Endothelial cell of umbilical vein (primary cell): ENCODE results near the gene RIMBP2. TPM values are rescaled to one million over a fixed set of nuclear protein-coding genes. Genes with fewer than 3 reads are reported as not detected.

Experiments
- BruUV-seq: library from RNA; stranded (reverse); fragments of 400-500 nt; replicated peaks from 2 replicates; lab custom pipeline; 2021; lab: Mats Ljungman, UMichigan
- CTCF ChIA-PET: fragments of 300-600, 350-600 bp; sonication (Branson Sonifier 250); formaldehyde crosslinking; loops from one replicate; lab custom pipeline; 2021; ENCODE audit warnings: antibody characterized with exemption, inconsistent platforms; lab: Charles Lee
- POLR2A ChIA-PET: fragments of 300-600, 350-600 bp; sonication (Branson Sonifier 250); formaldehyde crosslinking; loops from one replicate; lab custom pipeline; 2021; ENCODE audit warnings: antibody characterized with exemption, inconsistent platforms; lab: Charles Lee
- DNase-seq: peaks from one replicate; pipeline ENCODE4 v3.0.0-alpha.2; 2011; ENCODE audit warnings: low read depth, low spot score
- FAIRE-seq: peaks from 2 replicates; lab custom pipeline; 2011; peaks lifted over from hg19 to GRCh38; lab: Jason Lieb, UNC
- H2AFZ ChIP-seq: 2 replicates; pipeline ENCODE4 v1.6.0; 2012; ENCODE audit warnings: low read depth, low read length, control low read depth, inconsistent platforms
- H3K27ac ChIP-seq: 2 replicates; pipeline ENCODE4 v1.5.1; 2011; ENCODE audit warnings: low read depth, mild to moderate bottlenecking, control low read depth, low read length, moderate library complexity; ENCODE audit not compliant: insufficient read depth
- H3K27me3 ChIP-seq, 2 experiments: 2 replicates each; pipeline versions ENCODE4 v1.6.0 to v1.6.1; 2011; ENCODE audit warnings: low read length in 2 of 2, mixed read lengths in 1 of 2; ENCODE audit not compliant: control insufficient read depth in 2 of 2, insufficient read depth in 2 of 2
- H3K36me3 ChIP-seq, 2 experiments: 2 replicates in 1 of 2; 3 replicates in 1 of 2; pipeline ENCODE4 v1.5.1; 2011; ENCODE audit warnings: low read length in 2 of 2, mild to moderate bottlenecking in 1 of 2, moderate library complexity in 1 of 2; ENCODE audit not compliant: control insufficient read depth in 2 of 2, insufficient read depth in 2 of 2; ENCODE audit errors: extremely low read depth in 1 of 2
- H3K4me1 ChIP-seq: 3 replicates; pipeline ENCODE4 v1.5.1; 2011; ENCODE audit warnings: mild to moderate bottlenecking, low read length; ENCODE audit not compliant: control insufficient read depth, insufficient read depth; ENCODE audit errors: extremely low read depth
- H3K4me2 ChIP-seq: 2 replicates; pipeline ENCODE4 v1.6.1; 2011; ENCODE audit warnings: low read length, control low read depth, mixed read lengths; ENCODE audit not compliant: insufficient read depth
- H3K4me3 ChIP-seq, 3 experiments: fragments of 200-600 bp in 1 of 3; sonication (generic), shearing (Covaris generic) in 1 of 3; replicated peaks in 1 of 3; 2 replicates each; pipeline ENCODE4 v1.5.1; 2011 to 2016; ENCODE audit warnings: control low read depth in 3 of 3, low read length in 3 of 3, mild to moderate bottlenecking in 2 of 3, inconsistent platforms in 1 of 3, low read depth in 1 of 3, moderate library complexity in 1 of 3; ENCODE audit not compliant: insufficient read depth in 1 of 3
- H3K79me2 ChIP-seq: 2 replicates; pipeline ENCODE4 v1.6.0; 2012; ENCODE audit warnings: low read length, inconsistent platforms; ENCODE audit not compliant: control insufficient read depth, insufficient read depth
- H3K9ac ChIP-seq: replicated peaks from 2 replicates; pipeline ENCODE3; 2011; ENCODE audit warnings: low read length, control low read depth; ENCODE audit not compliant: insufficient read depth; ENCODE audit errors: extremely low read depth
- H3K9me1 ChIP-seq: replicated peaks from 3 replicates; pipeline ENCODE4 v1.6.0; 2011; ENCODE audit warnings: mild to moderate bottlenecking, low read length; ENCODE audit not compliant: control insufficient read depth, insufficient read depth; ENCODE audit errors: extremely low read depth
- H3K9me3 ChIP-seq: replicated peaks from 2 replicates; pipeline ENCODE4 v1.5.1; 2012; ENCODE audit warnings: low read length, inconsistent platforms; ENCODE audit not compliant: control insufficient read depth, insufficient read depth
- H4K20me1 ChIP-seq: replicated peaks from 2 replicates; pipeline ENCODE3; 2011; ENCODE audit warnings: mild to moderate bottlenecking, low read length; ENCODE audit not compliant: control insufficient read depth, insufficient read depth; ENCODE audit errors: extremely low read depth
- CTCF ChIP-seq, 2 donors: IDR thresholded peaks; 1 replicate in 1 of 2; 2 replicates in 1 of 2; pipeline ENCODE4 v1.5.1; 2011; ENCODE audit warnings: low read length in 2 of 2, mild to moderate bottlenecking in 2 of 2, moderate library complexity in 2 of 2, control low read depth in 1 of 2, inconsistent platforms in 1 of 2, low read depth in 1 of 2; ENCODE audit not compliant: insufficient read depth in 1 of 2; ENCODE audit errors: extremely low read depth in 1 of 2
- EZH2 ChIP-seq: IDR thresholded peaks from 2 replicates; pipeline ENCODE4 v1.6.1; 2012; ENCODE audit warnings: borderline replicate concordance, low read depth, mild to moderate bottlenecking, moderate library complexity, low read length, inconsistent platforms; ENCODE audit not compliant: severe bottlenecking
- FOS ChIP-seq: IDR thresholded peaks from 2 replicates; pipeline ENCODE4 v1.6.1; 2011; ENCODE audit warnings: mild to moderate bottlenecking, low read length, moderate library complexity, borderline replicate concordance; ENCODE audit not compliant: insufficient read depth
- JUN ChIP-seq: IDR thresholded peaks from 2 replicates; pipeline ENCODE4 v1.6.1; 2011; ENCODE audit warnings: borderline replicate concordance, low read depth; ENCODE audit not compliant: insufficient read length, insufficient read depth
- MAX ChIP-seq: IDR thresholded peaks from 2 replicates; pipeline ENCODE4 v1.6.1; 2011; ENCODE audit not compliant: insufficient read depth, insufficient read length
- POLR2A ChIP-seq: IDR thresholded peaks from 2 replicates; pipeline ENCODE4 v1.6.1; 2012; ENCODE audit warnings: low read depth, mild to moderate bottlenecking, control low read depth, low read length
- POLR2AphosphoS5 ChIP-seq: IDR thresholded peaks from 2 replicates; pipeline ENCODE4 v1.6.1; 2012; ENCODE audit warnings: low read depth, mild to moderate bottlenecking, control low read depth, low read length, moderate library complexity; ENCODE audit not compliant: insufficient read depth
- dilution Hi-C: fragments of 300-500 bp; cut with MboI; formaldehyde crosslinking; loops from one replicate; pipeline ENCODE4 v1.15.0; 2019; ENCODE audit warnings: low sequenced_read_pairs; ENCODE audit not compliant: extremely low pct_ligation_motif_present
- intact Hi-C: fragments of 100-400 bp; cut with micrococcal nuclease; formaldehyde crosslinking; loops from one replicate; pipeline ENCODE4 v1.10.0; 2022
- polyA plus RNA-seq, 4 experiments: library from polyadenylated mRNA; depleted of rRNA in 3 of 4; stranded (reverse) in 3 of 4; unstranded in 1 of 4; fragments of >200 nt; gene quantifications; 2 replicates each; pipeline versions ENCODE4 v1.2.1 to v1.2.3, GENCODE V29; 2011 to 2012; ENCODE audit warnings: missing spikeins in 1 of 4
- total RNA-seq: library from RNA; stranded (reverse); gene quantifications from 2 replicates; pipeline ENCODE4 v1.2.3, GENCODE V29; 2021

RIMBP2 gene
- total and polyA plus RNA-seq, 2 donors (not counting 3 experiments of a cell fraction or from before 2014, with no cell fraction given) = 0.04 TPM; not detected in 1

GRCh38 chr12:130568041-130568440 is 148.1 kb downstream of the RIMBP2 start:
- no peak for DNase-seq
- ChIA-PET POLR2A (no interaction called here), CTCF (no interaction called here)
- Histone ChIP-seq H2AFZ (no peak overlapping the region), H3K36me3 (no peaks in the 10 kb centered on the region), H3K27me3 (no peaks in the 10 kb centered on the region), H3K27ac (no peak overlapping the region), H3K4me3 (no peak overlapping the region), H3K9ac (no peak overlapping the region), H3K4me2 (no peak overlapping the region), H3K4me1 (no peaks in the 10 kb centered on the region), H3K79me2 (no peaks in the 10 kb centered on the region), H3K9me1 (no peaks in the 10 kb centered on the region), H3K9me3 (peaks cover 7% of the 10 kb centered on the region), H4K20me1 (no peaks in the 10 kb centered on the region)
- no peak for FAIRE-seq
- dilution Hi-C loops (no loop called here), intact Hi-C loops (no loop called here)
- no TSS peak for BruUV-seq
- TF ChIP-seq MAX (no peak), FOS (no peak), JUN (no peak)

GRCh38 chr12:130566446-130567155 is 149.5 kb downstream of the RIMBP2 start:
- Histone ChIP-seq H3K4me1 (no peaks in the 10 kb centered on the region), H3K27me3 (no peaks in the 10 kb centered on the region), H3K9me1 (no peaks in the 10 kb centered on the region), H3K36me3 (no peaks in the 10 kb centered on the region), H4K20me1 (no peaks in the 10 kb centered on the region), H2AFZ (no peak overlapping the region), H3K4me3 (no peak overlapping the region), H3K27ac (no peak overlapping the region), H3K9ac (no peak overlapping the region), H3K4me2 (no peak overlapping the region), H3K79me2 (no peaks in the 10 kb centered on the region), H3K9me3 (peaks cover 7% of the 10 kb centered on the region)
- CTCF ChIA-PET = no interaction called here
- no TSS peak for BruUV-seq
- POLR2A ChIA-PET = no interaction called here
- intact Hi-C loops = no loop called here
- TF ChIP-seq CTCF (IDR thresholded peaks at IDR 0.05; ENCODE audit: extremely low read depth in 1 of 2, insufficient read depth in 1 of 2, low read depth in 1 of 2, low read length in 2 of 2) = no peak
- TF ChIP-seq POLR2A = no peak
- TF ChIP-seq FOS = no peak
- no peak for TF ChIP-seq POLR2AphosphoS5
- TF ChIP-seq JUN = no peak
- no peak for TF ChIP-seq EZH2
- no peak for TF ChIP-seq MAX
- no peak for FAIRE-seq
- no peak for DNase-seq
- dilution Hi-C loops = no loop called here
